Urothelium cell line (cell line): Measurements from ENCODE around the gene ZBED4.
"Not testable (repeated sequence)": the region's sequence is repeated elsewhere in the genome, so short reads cannot be mapped to it uniquely, and the experiment has no call there.

ENCODE experiments used
- DNase-seq: peaks from one replicate; pipeline ENCODE4 v3.0.0; 2011; ENCODE audit warnings: low spot score, mixed read lengths
- FAIRE-seq: peaks from 2 replicates; lab custom pipeline; 2011; peaks lifted over from hg19 to GRCh38; lab: Jason Lieb, UNC

The ZBED4 gene

GRCh38 chr22:49850959-49851802 lies 2.5 kb upstream of the ZBED4 start:
- no peak for DNase-seq
- no peak for FAIRE-seq

- DNase-seq, FAIRE-seq: not testable (repeated sequence)
Observed at GRCh38 chr22:49852568-49852897, 1.1 kb upstream of the ZBED4 start.

GRCh38 chr22:49853981-49854831 lies 562 bp downstream of the ZBED4 start:
- DNase-seq, result peak; percentile 49

GRCh38 chr22:49855251-49855911 lies 1.7 kb downstream of the ZBED4 start:
- FAIRE-seq (no peak), DNase-seq (no peak)

More at GRCh38 chr22:49853981-49854831, 562 bp downstream of the ZBED4 start:
- FAIRE-seq, result no peak

GRCh38 chr22:49856343-49856742 lies 2.7 kb downstream of the ZBED4 start:
- DNase-seq, result no peak
- FAIRE-seq, result no peak

- FAIRE-seq (no peak), DNase-seq (no peak)
Observed at GRCh38 chr22:49856766-49857618, 3.3 kb downstream of the ZBED4 start.

- FAIRE-seq (no peak), DNase-seq (no peak)
Observed at GRCh38 chr22:49858827-49859226, 5.2 kb downstream of the ZBED4 start.

GRCh38 chr22:49861642-49862495 lies 8.2 kb downstream of the ZBED4 start:
- DNase-seq (no peak), FAIRE-seq (no peak)

- FAIRE-seq (no peak), DNase-seq (no peak)
Observed at GRCh38 chr22:49862496-49862776, 8.8 kb downstream of the ZBED4 start.

- DNase-seq, result no peak
- no peak for FAIRE-seq
Observed at GRCh38 chr22:49863931-49864330, 10.3 kb downstream of the ZBED4 start.

GRCh38 chr22:49865156-49865555 lies 11.5 kb downstream of the ZBED4 start:
- DNase-seq (no peak), FAIRE-seq (no peak)

GRCh38 chr22:49866134-49866533 lies 12.5 kb downstream of the ZBED4 start:
- FAIRE-seq, result no peak
- DNase-seq, result no peak

GRCh38 chr22:49866646-49867045 lies 13.0 kb downstream of the ZBED4 start:
- FAIRE-seq (no peak), DNase-seq (no peak)

- DNase-seq (no peak), FAIRE-seq (no peak)
Observed at GRCh38 chr22:49867303-49868265, 13.9 kb downstream of the ZBED4 start.

- DNase-seq (no peak), FAIRE-seq (no peak)
Observed at GRCh38 chr22:49869086-49869830, 15.6 kb downstream of the ZBED4 start.

- no peak for DNase-seq
- FAIRE-seq, result no peak
Observed at GRCh38 chr22:49869845-49870712, 16.4 kb downstream of the ZBED4 start.

- DNase-seq (no peak), FAIRE-seq (no peak)
Observed at GRCh38 chr22:49871482-49871881, 17.8 kb downstream of the ZBED4 start.
